Prostate gland (tissue), 2 donors: Measurements from ENCODE around the gene STXBP4. TPM values are rescaled to one million over a fixed set of nuclear protein-coding genes. Genes with fewer than 3 reads are reported as not detected.

Experiments used
- DNase-seq: peaks from one replicate; pipeline ENCODE4 v3.0.0-alpha.2; 2019; ENCODE audit warnings: low spot score
- H3K27ac ChIP-seq, 2 donors: fragments of 200-600 bp; sonication (generic); 2 replicates each; pipeline ENCODE4 v1.5.1; 2017 to 2019
- H3K27me3 ChIP-seq: fragments of 200-600 bp; sonication (generic); replicated peaks from 2 replicates; pipeline ENCODE4 v1.5.1; 2019; ENCODE audit not compliant: insufficient read depth
- H3K36me3 ChIP-seq, 2 donors: fragments of 200-600 bp; sonication (generic); 1 replicate in 1 of 2; 2 replicates in 1 of 2; pipeline versions ENCODE4 v1.5.1 to v1.8.1; 2017 to 2019
- H3K4me1 ChIP-seq: fragments of 200-600 bp; sonication (generic); replicated peaks from 2 replicates; pipeline ENCODE4 v1.5.1; 2019
- H3K4me3 ChIP-seq, 2 donors: fragments of 200-600 bp; sonication (generic); 2 replicates each; pipeline ENCODE4 v1.5.1; 2017 to 2019
- H3K9me3 ChIP-seq: fragments of 200-600 bp; sonication (generic); 2 replicates; pipeline ENCODE4 v1.5.1; 2017
- CTCF ChIP-seq, 4 experiments: fragments of 200-600 bp in 2 of 4; fragments of 450-650 bp in 2 of 4; sonication (generic) in 2 of 4; IDR thresholded peaks; 1 replicate in 3 of 4; 2 replicates in 1 of 4; pipeline ENCODE4 v1.5.1; 2016 to 2019; ENCODE audit warnings: antibody characterized with exemption in 4 of 4, mild to moderate bottlenecking in 2 of 4, moderate library complexity in 2 of 4
- POLR2A ChIP-seq: fragments of 450-650 bp; IDR thresholded peaks from one replicate; pipeline ENCODE4 v1.6.1; 2016; ENCODE audit warnings: antibody characterized with exemption, mild to moderate bottlenecking
- POLR2AphosphoS5 ChIP-seq: sonication (generic); formaldehyde crosslinking; IDR thresholded peaks from one replicate; pipeline ENCODE4 v1.6.1; 2017; ENCODE audit warnings: antibody characterized with exemption
- WGBS: methylation state at CpG from one replicate; pipeline ENCODE4 v1.1.5; 2018; 5-methylcytosine and 5-hydroxymethylcytosine counted together
- intact Hi-C: fragments of 100-400 bp; cut with DNase I; formaldehyde crosslinking; loops from one replicate; pipeline ENCODE4 v1.14.2; 2022
- total RNA-seq, 2 donors: library from RNA; depleted of rRNA; stranded (reverse); fragments of >200 nt; gene quantifications; one replicate each; pipeline ENCODE4 v1.1.0, GENCODE V29; 2016

Gene STXBP4
- total RNA-seq, 2 donors from 2014 or later, result 7.2 to 29.0 TPM

- no peaks in the 10 kb centered on the region for H3K27me3 ChIP-seq
- no peak for DNase-seq
- intact Hi-C loops, result no loop called here
- H3K4me3 ChIP-seq, result no peak overlapping the region
- H3K27ac ChIP-seq, result no peak overlapping the region
- no peaks in the 10 kb centered on the region for H3K36me3 ChIP-seq
- H3K9me3 ChIP-seq, result no peaks in the 10 kb centered on the region
- TF ChIP-seq POLR2A, result no peak
- TF ChIP-seq CTCF (IDR thresholded peaks at IDR 0.05), result no peak
- no peak for TF ChIP-seq POLR2AphosphoS5
- peaks cover 3% of the 10 kb centered on the region for H3K4me1 ChIP-seq
Observed at GRCh38 chr17:55121268-55121667, 152.7 kb downstream of the STXBP4 start.

GRCh38 chr17:55122114-55122513 is 153.5 kb downstream of the STXBP4 start:
- Histone ChIP-seq H3K4me3 (no peak overlapping the region), H3K27ac (no peak overlapping the region), H3K9me3 (no peaks in the 10 kb centered on the region), H3K27me3 (no peaks in the 10 kb centered on the region), H3K4me1 (no peaks in the 10 kb centered on the region), H3K36me3 (no peaks in the 10 kb centered on the region)
- intact Hi-C loops, result no loop called here
- no peak for DNase-seq
- TF ChIP-seq CTCF (IDR thresholded peaks at IDR 0.05) (no peak), POLR2AphosphoS5 (no peak), POLR2A (no peak)
- 94% methylated on average over 2 of the region's 2 CpGs for WGBS

GRCh38 chr17:55124730-55125360 is 156.3 kb downstream of the STXBP4 start:
- 93% methylated on average over 3 of the region's 3 CpGs for whole genome bisulfite sequencing
- TF ChIP-seq CTCF (IDR thresholded peaks at IDR 0.05), result no peak
- TF ChIP-seq POLR2AphosphoS5, result no peak
- TF ChIP-seq POLR2A, result no peak
- intact Hi-C loops, result no loop called here

GRCh38 chr17:55133583-55133982 is 165.0 kb downstream of the STXBP4 start:
- DNase-seq, result no peak
- TF ChIP-seq CTCF (IDR thresholded peaks at IDR 0.05) (no peak), POLR2A (no peak), POLR2AphosphoS5 (no peak)
- H3K4me3 ChIP-seq, result no peak overlapping the region
- H3K27me3 ChIP-seq, result no peaks in the 10 kb centered on the region
- H3K36me3 ChIP-seq, result no peaks in the 10 kb centered on the region
- intact Hi-C loops, result no loop called here
- H3K27ac ChIP-seq, result no peak overlapping the region
- 66% methylated on average over 2 of the region's 2 CpGs for WGBS
- no peaks in the 10 kb centered on the region for H3K4me1 ChIP-seq
- H3K9me3 ChIP-seq, result no peaks in the 10 kb centered on the region

More at GRCh38 chr17:55124730-55125360, 156.3 kb downstream of the STXBP4 start:
- no peaks in the 10 kb centered on the region for H3K27me3 ChIP-seq
- H3K36me3 ChIP-seq, result no peaks in the 10 kb centered on the region
- DNase-seq, result no peak
- no peak overlapping the region for H3K27ac ChIP-seq
- H3K4me1 ChIP-seq, result no peaks in the 10 kb centered on the region
- H3K4me3 ChIP-seq, result no peak overlapping the region
- H3K9me3 ChIP-seq, result no peaks in the 10 kb centered on the region

GRCh38 chr17:55134486-55135157 is 166.1 kb downstream of the STXBP4 start:
- Histone ChIP-seq H3K36me3 (no peaks in the 10 kb centered on the region), H3K4me1 (no peaks in the 10 kb centered on the region), H3K9me3 (no peaks in the 10 kb centered on the region), H3K4me3 (no peak overlapping the region), H3K27me3 (no peaks in the 10 kb centered on the region), H3K27ac (no peak overlapping the region)
- DNase-seq, result no peak
- WGBS, result 64% methylated on average over 1 of the region's 1 CpG
- no peak for TF ChIP-seq POLR2A
- TF ChIP-seq POLR2AphosphoS5, result no peak
- TF ChIP-seq CTCF (IDR thresholded peaks at IDR 0.05), result no peak
- intact Hi-C loops, result no loop called here
